WERI-Rb-1 (cell line): ENCODE data around the gene YWHAE.

ENCODE experiments used
- DNase-seq: peaks from one replicate; pipeline ENCODE4 v3.0.0-alpha.2; 2020
- H3K27ac ChIP-seq: fragments of 250-450 bp; sonication (Bioruptor Pico); 2 replicates; pipeline ENCODE4 v1.5.1; 2020; ENCODE audit warnings: mild to moderate bottlenecking, moderate library complexity
- H3K27me3 ChIP-seq: fragments of 250-450 bp; sonication (Bioruptor Pico); 2 replicates; pipeline ENCODE4 v1.5.1; 2021; ENCODE audit warnings: mild to moderate bottlenecking, low read depth, moderate library complexity; ENCODE audit not compliant: insufficient read depth, severe bottlenecking
- H3K36me3 ChIP-seq: fragments of 250-450 bp; sonication (Bioruptor Pico); 2 replicates; pipeline ENCODE4 v1.5.1; 2020; ENCODE audit warnings: mild to moderate bottlenecking, moderate library complexity
- H3K4me3 ChIP-seq: 2 replicates; pipeline ENCODE4 v1.5.1; 2011; ENCODE audit warnings: low read depth, mild to moderate bottlenecking, control low read depth, low read length
- H3K9me3 ChIP-seq: fragments of 250-450 bp; sonication (Bioruptor Pico); 2 replicates; pipeline ENCODE4 v1.5.1; 2021; ENCODE audit warnings: mild to moderate bottlenecking, moderate library complexity; ENCODE audit not compliant: severe bottlenecking
- CTCF ChIP-seq: IDR thresholded peaks from 2 replicates; pipeline ENCODE4 v1.5.1; 2011; ENCODE audit warnings: low read depth, mild to moderate bottlenecking, control low read depth, inconsistent platforms, low read length

The YWHAE gene

GRCh38 chr17:1372618-1373017, 27.4 kb downstream of the YWHAE start:
- TF ChIP-seq CTCF: no peak
- no peak for DNase-seq
- H3K27ac ChIP-seq: no peak overlapping the region
- H3K9me3 ChIP-seq: no peaks in the 10 kb centered on the region
- H3K36me3 ChIP-seq: peaks cover 76% of the 10 kb centered on the region
- no peak overlapping the region for H3K4me3 ChIP-seq
- no peaks in the 10 kb centered on the region for H3K27me3 ChIP-seq

- H3K36me3 ChIP-seq: peaks cover 72% of the 10 kb centered on the region
- H3K4me3 ChIP-seq: no peak overlapping the region
- H3K27me3 ChIP-seq: no peaks in the 10 kb centered on the region
- H3K27ac ChIP-seq: no peak overlapping the region
- TF ChIP-seq CTCF: no peak
- no peaks in the 10 kb centered on the region for H3K9me3 ChIP-seq
- DNase-seq: no peak
Observed at GRCh38 chr17:1371893-1372590, 28.0 kb downstream of the YWHAE start.

- DNase-seq: no peak
- TF ChIP-seq CTCF: no peak
- H3K27ac ChIP-seq: no peak overlapping the region
- peaks cover 58% of the 10 kb centered on the region for H3K36me3 ChIP-seq
- H3K4me3 ChIP-seq: no peak overlapping the region
- H3K9me3 ChIP-seq: no peaks in the 10 kb centered on the region
- no peaks in the 10 kb centered on the region for H3K27me3 ChIP-seq
Observed at GRCh38 chr17:1368588-1368987, 31.4 kb downstream of the YWHAE start.

GRCh38 chr17:1367351-1367745, 32.7 kb downstream of the YWHAE start:
- no peak overlapping the region for H3K4me3 ChIP-seq
- H3K36me3 ChIP-seq: peaks cover 57% of the 10 kb centered on the region
- H3K27me3 ChIP-seq: no peaks in the 10 kb centered on the region
- no peak overlapping the region for H3K27ac ChIP-seq
- no peak for DNase-seq
- no peak for TF ChIP-seq CTCF
- H3K9me3 ChIP-seq: no peaks in the 10 kb centered on the region

- H3K27ac ChIP-seq: no peak overlapping the region
- TF ChIP-seq CTCF: no peak
- no peak overlapping the region for H3K4me3 ChIP-seq
- no peaks in the 10 kb centered on the region for H3K27me3 ChIP-seq
- no peak for DNase-seq
- H3K36me3 ChIP-seq: peaks cover 59% of the 10 kb centered on the region
- H3K9me3 ChIP-seq: no peaks in the 10 kb centered on the region
Observed at GRCh38 chr17:1366234-1366633, 33.8 kb downstream of the YWHAE start.
